ENCODE data around the gene ZNF189. TPM values are rescaled to one million over a fixed set of nuclear protein-coding genes. Genes with fewer than 3 reads are reported as not detected.

The ZNF189 gene
- polyA plus RNA-seq, 2 of the 4 experiments (the other 2 are of a cell fraction): 8.8 to 13.9 TPM

GRCh38 chr9:101376111-101376848, 22.4 kb upstream of the ZNF189 start:
- H3K27ac ChIP-seq: peak overlapping the region; percentile 69 to 90
- DNase-seq (ENCODE audit: low read depth in 1 of 2, low spot score in 1 of 2): peak; percentile 61 to 62
- peak overlapping the region; percentile 46 for H3K4me2 ChIP-seq
- peaks cover 14% of the 10 kb centered on the region; the same call in 2 of the 3 replicates for H3K9me3 ChIP-seq
- H3K4me1 ChIP-seq: peaks cover 52% of the 10 kb centered on the region
- ATAC-seq: peak; percentile 94 to 99
- ChIA-PET CTCF (interaction anchor here (2.3 kb wide), 2 partner anchors 12 to 65 kb away, joined by 9 to 22 read pairs; no protein-coding TSS in a partner anchor), POLR2A (interaction anchor here (1.6 kb wide), 1 partner anchor 22 kb away, joined by 8 read pairs; the partner anchor contains the start of genes MRPL50 and ZNF189)
- no peak for TF ChIP-seq EHF (CRISPR knock-in tag; IDR thresholded peaks at IDR 0.05)
- TF ChIP-seq JUNB (IDR thresholded peaks at IDR 0.05): peak; percentile 67
- peak; percentile 16; the same call in 1 of the 2 replicates for TF ChIP-seq GATA3 (IDR thresholded peaks at IDR 0.05; ENCODE audit: borderline replicate concordance)
- TF ChIP-seq, protein P1, sequence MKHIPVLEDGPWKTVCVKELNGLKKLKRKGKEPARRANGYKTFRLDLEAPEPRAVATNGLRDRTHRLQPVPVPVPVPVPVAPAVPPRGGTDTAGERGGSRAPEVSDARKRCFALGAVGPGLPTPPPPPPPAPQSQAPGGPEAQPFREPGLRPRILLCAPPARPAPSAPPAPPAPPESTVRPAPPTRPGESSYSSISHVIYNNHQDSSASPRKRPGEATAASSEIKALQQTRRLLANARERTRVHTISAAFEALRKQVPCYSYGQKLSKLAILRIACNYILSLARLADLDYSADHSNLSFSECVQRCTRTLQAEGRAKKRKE (CRISPR knock-in tag; IDR thresholded peaks at IDR 0.05; ENCODE audit: low read depth): no peak
- TF ChIP-seq FOSL2 (IDR thresholded peaks at IDR 0.05): peak; percentile 66; the same call in 1 of the 2 replicates
- peak; percentile 74 for TF ChIP-seq FOSL2 (CRISPR knock-in tag; IDR thresholded peaks at IDR 0.05)
- TF ChIP-seq RFX5 (IDR thresholded peaks at IDR 0.05): no peak
- TF ChIP-seq JUN (IDR thresholded peaks at IDR 0.05): 0 out of 5 replicates have a peak, but pooled peaks of 1 of the 2 experiments have one; percentile 36
- FAIRE-seq: peak; percentile 89
- no peak overlapping the region for H3K4me3 ChIP-seq
- 40% methylated on average over 6 of the region's 6 CpGs for WGBS (ENCODE audit: missing lambda C conversion rate)

- no peak for TF ChIP-seq KDM1A (IDR thresholded peaks at IDR 0.05; ENCODE audit: low read depth)
- TF ChIP-seq TFCP2L1 (CRISPR knock-in tag; IDR thresholded peaks at IDR 0.05): no peak
- no peak for TF ChIP-seq POLR2A (IDR thresholded peaks at IDR 0.05; ENCODE audit: low read length)
- TF ChIP-seq EHF (CRISPR knock-in tag; IDR thresholded peaks at IDR 0.05): no peak
- no peak for TF ChIP-seq ELK1 (IDR thresholded peaks at IDR 0.05; ENCODE audit: low read depth, low read length)
- TF ChIP-seq NFE2L2 (conservative IDR thresholded peaks at IDR 0.05; ENCODE audit: low read length): no peak
- no peak for TF ChIP-seq ZFP36 (IDR thresholded peaks at IDR 0.05; ENCODE audit: borderline replicate concordance, partially characterized antibody)
- TF ChIP-seq EP300 (IDR thresholded peaks at IDR 0.05): no peak
- no peak for TF ChIP-seq BHLHE40 (IDR thresholded peaks at IDR 0.05; ENCODE audit: low read depth, low read length)
- TF ChIP-seq CEBPB (IDR thresholded peaks at IDR 0.05): no peak
- TF ChIP-seq FOSB (CRISPR knock-in tag; IDR thresholded peaks at IDR 0.05): no peak
- TF ChIP-seq JUN (IDR thresholded peaks at IDR 0.05): no peak
- no peak for TF ChIP-seq SREBF2 (IDR thresholded peaks at IDR 0.05)
- no peak for TF ChIP-seq ZC3H11A (IDR thresholded peaks at IDR 0.05)
- no peak for TF ChIP-seq HOXB5 (CRISPR knock-in tag; IDR thresholded peaks at IDR 0.05)
- TF ChIP-seq ZSCAN20 (CRISPR knock-in tag; IDR thresholded peaks at IDR 0.05): no peak
- Histone ChIP-seq H3K4me2 (no peak overlapping the region), H3K27ac (peak overlapping the region; percentile 29 to 72; a peak in 5 of 6 replicates), H3K4me3 (no peak overlapping the region), H3K4me1 (peaks cover 53% of the 10 kb centered on the region), H3K9me3 (peaks cover 11% of the 10 kb centered on the region; the same call in 2 of the 3 replicates)
- ChIA-PET CTCF (interaction anchor here (0.7 to 3.3 kb wide), 6 partner anchors 7 to 261 kb away, joined by 3 to 13 read pairs (median 8); no protein-coding TSS in a partner anchor), POLR2A (no interaction called here)
- ATAC-seq (no peak), FAIRE-seq (peak; percentile 23), DNase-seq (ENCODE audit: low read depth in 1 of 2, low spot score in 1 of 2) (no peak)
Measured at GRCh38 chr9:101380295-101380694, 18.4 kb upstream of the ZNF189 start.

- Histone ChIP-seq H3K9me3 (peaks cover 11% of the 10 kb centered on the region; the same call in 2 of the 3 replicates), H3K4me1 (peaks cover 46% of the 10 kb centered on the region), H3K27ac (peak overlapping the region; percentile 70 to 72), H3K4me3 (no peak overlapping the region), H3K4me2 (peak overlapping the region; percentile 63)
- DNase-seq (ENCODE audit: low read depth in 1 of 2, low spot score in 1 of 2): no peak
- ChIA-PET POLR2A (interaction anchor here (1.0 kb wide), 1 partner anchor 8 kb away, joined by 3 read pairs; no protein-coding TSS in a partner anchor), CTCF (interaction anchor here (0.7 to 3.3 kb wide), 5 partner anchors 8 to 262 kb away, joined by 3 to 13 read pairs (median 8); no protein-coding TSS in a partner anchor)
- 95% methylated on average over 3 of the region's 3 CpGs for WGBS (ENCODE audit: missing lambda C conversion rate)
- ATAC-seq: no peak
- no peak for FAIRE-seq
- TF ChIP-seq EP300 (IDR thresholded peaks at IDR 0.05): no peak
- TF ChIP-seq HOXB13 (CRISPR knock-in tag; IDR thresholded peaks at IDR 0.05; ENCODE audit: low read depth): no peak
- no peak for TF ChIP-seq KDM5A (IDR thresholded peaks at IDR 0.05)
Measured at GRCh38 chr9:101381118-101381517, 17.5 kb upstream of the ZNF189 start.

Measured in A549 (cell line).